NB4 (cell line): ENCODE results near the gene PLN.

ENCODE experiments used
- DNase-seq: peaks from one replicate; pipeline ENCODE4 v3.0.0; 2010; ENCODE audit warnings: low read depth
- H3K4me3 ChIP-seq: one replicate; pipeline ENCODE4 v1.5.1; 2011; ENCODE audit warnings: mild to moderate bottlenecking, low read depth, low read length, moderate library complexity
- MYC ChIP-seq: IDR thresholded peaks from 2 replicates; pipeline ENCODE4 v1.6.1; 2011; ENCODE audit warnings: low read depth, low read length
- POLR2A ChIP-seq: IDR thresholded peaks from 2 replicates; pipeline ENCODE4 v1.6.1; 2011; ENCODE audit warnings: mild to moderate bottlenecking; ENCODE audit not compliant: insufficient read length; ENCODE audit errors: extremely low read depth
- TF ChIP-seq, protein P1 (sequence below): IDR thresholded peaks from one replicate; pipeline ENCODE4 v1.5.1; 2012; ENCODE audit warnings: low read depth, low read length
- TF ChIP-seq, protein P2 (sequence below): IDR thresholded peaks from 2 replicates; pipeline ENCODE4 v1.6.1; 2011; ENCODE audit warnings: low read depth, low read length

The PLN gene

DNA sequence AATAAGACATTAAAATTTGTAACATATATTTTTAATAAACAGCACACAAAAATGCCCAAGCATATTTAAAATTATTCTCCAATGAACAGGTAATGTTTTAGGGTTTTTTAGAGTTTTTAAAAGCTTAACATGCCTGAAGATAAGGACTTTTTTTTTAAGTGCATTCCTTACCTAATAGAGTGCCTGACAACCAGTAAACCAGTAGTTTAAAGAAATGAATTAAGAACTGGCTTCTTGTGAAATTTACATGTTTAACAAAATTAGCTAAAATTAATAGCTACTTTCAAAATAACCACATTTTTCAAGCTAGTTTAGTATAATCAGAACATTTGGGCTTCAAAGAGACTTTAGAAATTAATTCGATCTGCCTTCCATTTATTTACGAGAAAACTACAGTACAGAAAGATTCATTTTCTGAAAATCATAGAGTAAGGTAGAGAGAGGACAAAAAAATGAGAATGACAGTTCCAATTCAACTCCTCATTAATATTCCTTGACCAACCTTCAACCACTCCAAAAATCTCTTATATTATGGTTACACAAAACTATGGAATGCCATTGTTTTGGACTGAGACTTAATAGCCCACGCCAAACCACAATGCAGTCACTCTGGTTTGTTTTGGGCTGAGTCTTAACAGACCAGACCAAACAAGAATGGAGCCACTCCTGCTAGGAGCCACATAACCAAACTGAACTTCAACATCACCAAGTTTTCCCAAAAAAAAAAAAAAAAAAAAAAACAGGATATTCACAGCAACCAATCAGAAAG is 5.7 kb upstream of the PLN start:
- TF ChIP-seq, protein P1, sequence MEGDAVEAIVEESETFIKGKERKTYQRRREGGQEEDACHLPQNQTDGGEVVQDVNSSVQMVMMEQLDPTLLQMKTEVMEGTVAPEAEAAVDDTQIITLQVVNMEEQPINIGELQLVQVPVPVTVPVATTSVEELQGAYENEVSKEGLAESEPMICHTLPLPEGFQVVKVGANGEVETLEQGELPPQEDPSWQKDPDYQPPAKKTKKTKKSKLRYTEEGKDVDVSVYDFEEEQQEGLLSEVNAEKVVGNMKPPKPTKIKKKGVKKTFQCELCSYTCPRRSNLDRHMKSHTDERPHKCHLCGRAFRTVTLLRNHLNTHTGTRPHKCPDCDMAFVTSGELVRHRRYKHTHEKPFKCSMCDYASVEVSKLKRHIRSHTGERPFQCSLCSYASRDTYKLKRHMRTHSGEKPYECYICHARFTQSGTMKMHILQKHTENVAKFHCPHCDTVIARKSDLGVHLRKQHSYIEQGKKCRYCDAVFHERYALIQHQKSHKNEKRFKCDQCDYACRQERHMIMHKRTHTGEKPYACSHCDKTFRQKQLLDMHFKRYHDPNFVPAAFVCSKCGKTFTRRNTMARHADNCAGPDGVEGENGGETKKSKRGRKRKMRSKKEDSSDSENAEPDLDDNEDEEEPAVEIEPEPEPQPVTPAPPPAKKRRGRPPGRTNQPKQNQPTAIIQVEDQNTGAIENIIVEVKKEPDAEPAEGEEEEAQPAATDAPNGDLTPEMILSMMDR: no peak
- TF ChIP-seq MYC: no peak
- TF ChIP-seq POLR2A: no peak
- TF ChIP-seq, protein P2, sequence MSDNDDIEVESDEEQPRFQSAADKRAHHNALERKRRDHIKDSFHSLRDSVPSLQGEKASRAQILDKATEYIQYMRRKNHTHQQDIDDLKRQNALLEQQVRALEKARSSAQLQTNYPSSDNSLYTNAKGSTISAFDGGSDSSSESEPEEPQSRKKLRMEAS: no peak
- DNase-seq: no peak
- no peak overlapping the region for H3K4me3 ChIP-seq

DNA sequence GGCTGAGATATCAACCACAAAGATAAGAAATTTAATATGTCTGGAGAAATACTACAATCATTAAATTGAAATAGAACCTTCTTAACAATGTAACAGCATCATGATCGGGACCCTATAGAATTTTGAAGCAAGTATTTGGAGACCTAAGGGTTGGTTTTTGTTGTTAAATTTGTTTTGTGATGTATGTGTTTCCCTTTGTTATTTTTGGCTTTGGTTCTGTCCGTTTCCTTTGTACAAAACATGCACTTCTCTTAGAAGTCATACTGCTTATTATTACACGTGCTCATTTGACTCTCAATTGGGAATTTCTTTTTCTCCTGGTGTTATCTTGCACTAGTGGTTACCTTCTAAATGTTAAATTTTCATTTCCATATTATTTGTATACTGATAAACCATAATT is 4.0 kb upstream of the PLN start:
- no peak for DNase-seq
- TF ChIP-seq, protein P2: no peak
- TF ChIP-seq, protein P1: no peak
- TF ChIP-seq POLR2A (no peak), MYC (no peak)
- H3K4me3 ChIP-seq: no peak overlapping the region

DNA sequence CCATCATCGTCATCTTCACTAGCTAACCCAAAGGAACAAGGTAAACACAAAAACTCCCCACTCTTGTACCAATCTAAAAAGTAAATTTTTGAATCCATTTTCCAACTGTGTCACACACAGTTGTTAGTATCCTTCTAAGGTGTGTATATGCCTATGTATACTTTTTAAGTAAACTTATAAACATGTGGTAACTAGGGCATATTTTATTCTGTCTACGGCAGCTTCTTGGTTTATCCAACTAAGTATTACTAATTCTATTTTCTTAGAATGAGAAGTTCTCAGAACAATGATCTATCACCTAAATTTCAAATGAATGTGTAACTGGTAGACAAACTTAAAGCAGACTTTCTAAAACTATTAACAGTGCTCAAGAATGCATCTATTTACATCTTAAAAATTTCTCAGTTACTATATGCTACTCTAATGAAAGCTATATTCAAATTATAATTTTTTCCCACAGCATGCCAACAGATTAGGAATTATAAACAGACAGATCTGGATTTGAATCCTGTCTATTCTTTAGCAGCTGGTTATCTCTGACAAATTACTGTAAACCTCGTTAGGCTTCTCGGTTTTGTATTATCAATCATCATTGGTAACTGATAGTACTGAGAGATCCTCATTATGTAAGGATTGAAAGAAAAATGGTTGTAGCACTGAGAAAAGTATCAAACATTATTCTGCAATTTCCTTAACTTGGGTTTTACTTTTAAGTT is 1.8 kb upstream of the PLN start:
- DNase-seq: no peak
- TF ChIP-seq MYC (no peak), POLR2A (no peak)
- TF ChIP-seq, protein P2: no peak
- TF ChIP-seq, protein P1: no peak
- H3K4me3 ChIP-seq: no peak overlapping the region

DNA sequence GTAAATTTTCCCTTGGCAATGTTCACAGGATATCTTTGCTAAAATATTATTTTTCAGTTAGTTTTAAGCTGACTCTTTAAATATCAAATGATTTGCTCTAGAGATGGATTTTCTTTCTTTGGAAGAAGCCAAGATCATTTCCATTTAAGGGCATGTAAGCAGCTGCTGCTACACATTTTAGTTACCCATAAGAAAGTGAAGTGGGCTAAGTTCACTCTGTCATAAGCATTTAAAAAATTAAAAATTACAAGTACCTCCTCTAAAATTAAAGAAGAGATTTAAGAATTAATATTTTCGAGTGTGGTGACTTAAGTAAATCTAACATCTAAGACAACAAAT is 1.2 kb upstream of the PLN start:
- no peak overlapping the region for H3K4me3 ChIP-seq
- no peak for DNase-seq
- TF ChIP-seq POLR2A: no peak
- TF ChIP-seq, protein P2: no peak
- no peak for TF ChIP-seq MYC
- TF ChIP-seq, protein P1: no peak

DNA sequence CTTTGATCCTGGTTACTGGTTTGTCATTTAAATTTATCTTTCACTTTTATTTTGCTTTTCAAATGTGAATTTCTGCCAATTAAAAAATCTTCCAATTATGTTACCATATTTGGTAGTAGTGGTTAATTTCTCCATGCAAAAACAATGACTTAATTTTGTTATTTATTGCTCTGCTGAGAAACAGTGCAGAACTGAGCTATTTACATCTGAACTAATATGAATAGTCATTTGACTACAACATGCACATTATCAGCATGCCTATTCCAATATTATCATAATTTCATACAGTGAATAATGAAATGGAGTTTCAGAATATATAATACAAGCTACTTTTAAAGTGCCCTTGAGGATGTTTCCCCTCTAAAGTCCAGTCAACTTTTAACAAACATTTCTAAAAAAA is 517 bp downstream of the PLN start:
- no peak overlapping the region for H3K4me3 ChIP-seq
- TF ChIP-seq, protein P1: no peak
- TF ChIP-seq MYC: no peak
- TF ChIP-seq, protein P2: no peak
- DNase-seq: no peak
